HCT116 (cell line): ENCODE results near the gene GUCA2A. TPM values are rescaled to one million over a fixed set of nuclear protein-coding genes. Genes with fewer than 3 reads are reported as not detected.

Source experiments
- ATAC-seq: fragments of 200-7000 bp; cut with Tn5 transposase; 2 replicates; pipeline ENCODE4 v1.9.1; 2020; ENCODE audit warnings: mild to moderate bottlenecking, moderate library complexity
- BruUV-seq: library from RNA; stranded (reverse); fragments of 400-500 nt; replicated peaks from 2 replicates; lab custom pipeline; 2021; lab: Mats Ljungman, UMichigan
- CTCF ChIA-PET: fragments of 300-600 bp; sonication (Branson Sonifier 250); formaldehyde crosslinking; loops from one replicate; lab custom pipeline; 2021; ENCODE audit warnings: antibody characterized with exemption; lab: Charles Lee
- POLR2A ChIA-PET: fragments of 300-600, 350-600 bp; sonication (Branson Sonifier 250); formaldehyde crosslinking; loops from one replicate; lab custom pipeline; 2021; ENCODE audit warnings: antibody characterized with exemption; lab: Charles Lee
- RAD21 ChIA-PET, 2 experiments: fragments of 300-600 bp; sonication (Branson Sonifier 250); formaldehyde crosslinking; loops; one replicate each; lab custom pipeline; 2023; ENCODE audit warnings: low total read pairs in 2 of 2; ENCODE audit not compliant: uncharacterized antibody in 2 of 2, unreplicated experiment in 2 of 2, low non-redundant PET in 1 of 2; lab: Charles Lee
- DNase-seq: peaks from one replicate; pipeline ENCODE4 v3.0.0-alpha.2; 2010; ENCODE audit warnings: low read depth, low spot score
- H2AFZ ChIP-seq: fragments of 200-600 bp; shearing (Covaris generic), sonication (generic); 2 replicates; pipeline ENCODE4 v1.6.1; 2017; ENCODE audit warnings: low read depth, mixed run types, mixed read lengths, antibody characterized with exemption, low read length; ENCODE audit not compliant: poor library complexity, severe bottlenecking
- H3K27ac ChIP-seq: 2 replicates; pipeline ENCODE4 v1.5.1; 2012; ENCODE audit warnings: low read depth, low read length
- H3K27me3 ChIP-seq: fragments of 200-600 bp; sonication (generic); 2 replicates; pipeline ENCODE4 v1.6.1; 2016; ENCODE audit warnings: mixed run types, low read length, mixed read lengths; ENCODE audit not compliant: insufficient read depth
- H3K36me3 ChIP-seq, 2 experiments: fragments of 200-500 bp in 1 of 2; fragments of 200-600 bp in 1 of 2; sonication (Bioruptor generic) in 1 of 2; sonication (generic) in 1 of 2; 2 replicates each; pipeline versions ENCODE4 v1.5.1 to v1.6.1; 2014 to 2016; ENCODE audit warnings: low read length in 2 of 2, inconsistent platforms in 1 of 2, mixed read lengths in 1 of 2, mixed run types in 1 of 2; ENCODE audit not compliant: insufficient read depth in 2 of 2, control insufficient read depth in 1 of 2
- H3K4me1 ChIP-seq, 2 experiments: fragments of 200-600 bp in 1 of 2; sonication (generic) in 1 of 2; 2 replicates each; pipeline versions ENCODE4 v1.5.1 to v1.6.1; 2012 to 2017; ENCODE audit warnings: low read length in 2 of 2, inconsistent platforms in 1 of 2, mild to moderate bottlenecking in 1 of 2, mixed read lengths in 1 of 2, mixed run types in 1 of 2, moderate library complexity in 1 of 2; ENCODE audit not compliant: insufficient read depth in 2 of 2, control insufficient read depth in 1 of 2
- H3K4me2 ChIP-seq: fragments of 200-600 bp; sonication (generic); 2 replicates; pipeline ENCODE4 v1.6.1; 2017; ENCODE audit warnings: mixed run types, low read length, mixed read lengths
- H3K4me3 ChIP-seq, 2 experiments: fragments of 200-600 bp in 1 of 2; sonication (generic) in 1 of 2; replicated peaks in 1 of 2; 2 replicates each; pipeline ENCODE4 v1.5.1; 2011 to 2016; ENCODE audit warnings: low read length in 2 of 2, control low read depth in 1 of 2, low read depth in 1 of 2, mild to moderate bottlenecking in 1 of 2, mixed read lengths in 1 of 2, mixed run types in 1 of 2
- H3K79me2 ChIP-seq: fragments of 200-600 bp; sonication (generic); 2 replicates; pipeline ENCODE4 v1.6.1; 2017; ENCODE audit warnings: mild to moderate bottlenecking, mixed run types, low read length, moderate library complexity, mixed read lengths; ENCODE audit not compliant: insufficient read depth
- H3K9ac ChIP-seq: fragments of 200-600 bp; sonication (generic); 2 replicates; pipeline ENCODE4 v1.6.1; 2016; ENCODE audit warnings: low read length, mixed read lengths
- H3K9me2 ChIP-seq: fragments of 200-600 bp; sonication (generic), shearing (Covaris generic); 2 replicates; pipeline ENCODE4 v1.6.1; 2017; ENCODE audit warnings: mixed run types, mild to moderate bottlenecking, moderate library complexity; ENCODE audit not compliant: insufficient read depth
- H3K9me3 ChIP-seq, 2 experiments: fragments of 200-500 bp in 1 of 2; fragments of 200-600 bp in 1 of 2; sonication (Bioruptor generic) in 1 of 2; sonication (generic) in 1 of 2; 2 replicates each; pipeline ENCODE4 v1.6.1; 2014 to 2017; ENCODE audit warnings: low read length in 2 of 2, mixed read lengths in 2 of 2, inconsistent platforms in 1 of 2, low read depth in 1 of 2, mild to moderate bottlenecking in 1 of 2, mixed run types in 1 of 2, moderate library complexity in 1 of 2; ENCODE audit not compliant: control insufficient read depth in 1 of 2, insufficient read depth in 1 of 2
- H4K20me1 ChIP-seq: fragments of 200-600 bp; sonication (generic), shearing (Covaris generic); 2 replicates; pipeline ENCODE4 v1.6.1; 2017; ENCODE audit warnings: mixed run types, mild to moderate bottlenecking, moderate library complexity; ENCODE audit not compliant: insufficient read depth
- CBX3 ChIP-seq: IDR thresholded peaks from 2 replicates; pipeline ENCODE4 v1.6.1; 2012; ENCODE audit warnings: low read depth
- FOSL1 ChIP-seq: IDR thresholded peaks from 2 replicates; pipeline ENCODE4 v1.6.1; 2012; ENCODE audit warnings: low read depth
- JUND ChIP-seq: IDR thresholded peaks from 2 replicates; pipeline ENCODE4 v1.6.1; 2012
- POLR2A ChIP-seq: IDR thresholded peaks from 2 replicates; pipeline ENCODE4 v1.7.0; 2011; ENCODE audit warnings: borderline replicate concordance; ENCODE audit not compliant: insufficient read depth, insufficient read length; ENCODE audit errors: extremely low read depth
- POLR2AphosphoS5 ChIP-seq: IDR thresholded peaks from 2 replicates; pipeline ENCODE4 v1.6.1; 2011; ENCODE audit warnings: mild to moderate bottlenecking, low read depth, low read length, moderate library complexity
- REST ChIP-seq: IDR thresholded peaks from 2 replicates; pipeline ENCODE4 v1.6.1; 2012; ENCODE audit warnings: low read depth
- SP1 ChIP-seq: IDR thresholded peaks from 2 replicates; pipeline ENCODE4 v1.6.1; 2012; ENCODE audit warnings: low read depth
- ZNF274 ChIP-seq: fragments of 200-500 bp; sonication (Bioruptor generic); IDR thresholded peaks from 2 replicates; pipeline ENCODE4 v1.6.1; 2014; ENCODE audit warnings: mild to moderate bottlenecking, low read depth, low read length, inconsistent platforms
- intact Hi-C: fragments of 100-400 bp; cut with micrococcal nuclease; formaldehyde crosslinking; loops from 2 replicates; pipeline ENCODE4 v1.10.0; 2022
- total RNA-seq: library from RNA; stranded (reverse); gene quantifications from one replicate; pipeline ENCODE4 v1.2.1, GENCODE V29; 2021; ENCODE audit not compliant: unreplicated experiment

The GUCA2A gene
- total RNA-seq, 1 experiment from 2014 or later = not detected

DNA sequence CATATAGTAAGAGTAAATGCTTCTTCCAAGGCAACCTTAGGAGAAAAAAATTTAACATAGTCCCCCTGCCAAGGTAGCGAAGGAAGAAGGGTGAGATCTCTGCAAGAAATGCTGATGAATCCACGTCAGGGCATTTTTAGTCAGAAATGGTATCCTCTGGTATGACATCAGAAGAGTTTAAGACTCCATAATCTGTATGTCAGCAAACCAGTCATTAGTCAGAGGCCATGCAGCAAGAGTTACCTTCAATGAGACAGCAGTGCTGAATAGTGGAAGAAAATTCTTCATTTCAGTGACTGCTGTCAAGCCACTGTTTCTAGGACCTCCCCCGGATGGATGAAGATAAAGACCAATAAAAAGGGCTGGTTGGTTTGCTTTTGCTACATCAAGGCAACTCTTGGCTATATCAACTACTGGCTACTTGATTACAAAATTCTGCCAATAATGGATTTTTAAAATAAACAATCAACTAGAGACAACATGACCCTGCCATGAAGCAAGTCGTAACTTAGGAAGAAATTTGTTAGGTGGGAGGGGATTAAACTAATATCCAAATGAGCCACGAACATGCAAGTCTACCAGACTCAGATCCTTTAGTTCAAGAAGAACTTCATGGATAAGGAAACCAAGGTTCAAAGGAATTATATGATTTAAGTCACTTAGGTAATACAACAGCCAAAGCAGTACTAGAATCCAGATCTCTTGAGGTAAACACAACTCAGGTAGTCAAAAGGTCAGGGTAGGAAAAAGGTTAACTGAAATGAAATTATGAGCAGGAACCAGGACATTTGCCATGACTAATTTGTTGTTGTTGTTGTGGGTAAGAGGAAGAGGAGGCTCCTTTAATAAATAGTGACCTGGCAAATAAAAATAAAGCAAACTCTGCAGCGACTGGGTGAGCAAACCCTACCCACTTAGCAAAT lies 25.6 kb upstream of the GUCA2A start:
- Histone ChIP-seq H2AFZ (no peak overlapping the region), H3K36me3 (peaks cover 6 to 8% of the 10 kb centered on the region in 2 experiments; a peak in 2 of 4 replicates), H3K27ac (no peak overlapping the region), H3K4me1 (no peaks in the 10 kb centered on the region), H3K4me2 (no peak overlapping the region), H3K9me3 (no peaks in the 10 kb centered on the region), H3K27me3 (no peaks in the 10 kb centered on the region), H3K79me2 (peaks cover 3% of the 10 kb centered on the region; the same call in 1 of the 2 replicates), H4K20me1 (no peaks in the 10 kb centered on the region), H3K9me2 (no peaks in the 10 kb centered on the region), H3K9ac (no peak overlapping the region), H3K4me3 (no peak overlapping the region)
- TF ChIP-seq SP1 = no peak
- TF ChIP-seq CBX3 = no peak
- TF ChIP-seq JUND = no peak
- no peak for TF ChIP-seq POLR2A
- intact Hi-C loops = no loop called here
- RAD21 ChIA-PET = no interaction called here
- no peak for ATAC-seq
- DNase-seq = no peak
- POLR2A ChIA-PET = no interaction called here
- BruUV-seq = no TSS peak
- CTCF ChIA-PET = interaction anchor here (3.0 kb wide), 1 partner anchor 17 kb away, joined by 13 read pairs; no protein-coding TSS in a partner anchor

- intact Hi-C loops = no loop called here
- Histone ChIP-seq H2AFZ (no peak overlapping the region), H3K27ac (no peak overlapping the region), H4K20me1 (no peaks in the 10 kb centered on the region), H3K79me2 (no peaks in the 10 kb centered on the region), H3K4me3 (no peak overlapping the region), H3K9me3 (no peaks in the 10 kb centered on the region), H3K9ac (no peak overlapping the region), H3K36me3 (peaks cover 3 to 6% of the 10 kb centered on the region in 2 experiments; a peak in 2 of 4 replicates), H3K27me3 (no peaks in the 10 kb centered on the region), H3K4me2 (no peak overlapping the region), H3K4me1 (no peaks in the 10 kb centered on the region), H3K9me2 (no peaks in the 10 kb centered on the region)
- no peak for TF ChIP-seq REST
- no peak for TF ChIP-seq ZNF274
- no peak for TF ChIP-seq FOSL1
- TF ChIP-seq POLR2AphosphoS5 = no peak
- BruUV-seq = no TSS peak
- ChIA-PET RAD21 (no interaction called here), POLR2A (no interaction called here), CTCF (interaction anchor here (0.7 to 1.1 kb wide), 2 partner anchors 12 to 15 kb away, joined by 3 to 7 read pairs; no protein-coding TSS in a partner anchor)
- ATAC-seq (no peak), DNase-seq (no peak)
These were observed 21.6 kb upstream of the GUCA2A start for GRCh38 chr1:42186152-42186551.
